DOHH2 (cell line): ENCODE data around the gene ICOS.

Experiments used
- EZH2phosphoT487 ChIP-seq: fragments of 200-600 bp; sonication (generic); IDR thresholded peaks from 2 replicates; pipeline ENCODE4 v1.6.1; 2017; ENCODE audit warnings: borderline replicate concordance, mild to moderate bottlenecking, antibody characterized with exemption, low read length, moderate library complexity, mixed read lengths
- TF ChIP-seq, protein P1 (sequence below): fragments of 200-600 bp; sonication (generic); IDR thresholded peaks from one replicate; pipeline ENCODE4 v1.5.1; 2014; ENCODE audit warnings: antibody characterized with exemption, mild to moderate bottlenecking, low read depth, low read length; ENCODE audit not compliant: poor library complexity, severe bottlenecking

DNA sequence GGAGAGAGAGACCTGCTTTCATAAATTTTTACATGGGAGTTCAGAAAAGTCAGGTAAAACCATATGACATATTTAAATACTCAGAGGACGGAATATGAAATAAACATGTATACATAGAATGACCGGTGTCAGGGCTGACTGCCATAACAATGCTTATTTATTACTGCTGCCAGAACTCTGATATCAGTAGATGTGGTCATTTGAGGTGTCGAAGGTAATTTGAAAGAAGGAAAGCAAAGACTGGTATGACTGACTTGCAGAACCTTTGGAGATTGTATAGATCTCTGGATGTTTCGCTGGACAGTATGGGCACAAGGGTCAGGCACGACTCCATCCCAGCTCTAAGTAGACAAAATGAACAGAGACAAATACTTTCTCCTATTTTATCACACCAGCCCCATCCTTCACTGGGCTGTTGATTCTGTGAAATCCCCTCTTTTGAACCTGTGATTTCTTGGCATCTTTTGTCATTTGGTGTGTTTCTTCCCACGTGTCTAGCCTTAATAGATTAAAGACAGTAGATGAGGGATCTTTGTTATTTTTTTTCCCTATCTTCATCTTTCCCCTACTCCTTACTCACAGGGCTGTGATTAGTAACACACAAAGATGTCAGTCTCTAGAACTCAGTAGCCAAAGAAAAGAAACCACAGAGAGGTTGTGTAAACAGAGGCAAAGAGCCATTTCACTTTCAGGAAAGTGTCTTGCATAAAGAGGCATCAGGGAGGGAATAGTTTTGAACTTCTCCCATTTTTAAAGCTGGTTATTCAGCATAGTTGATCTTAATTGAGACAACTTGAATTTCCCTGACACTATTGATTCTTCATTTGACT is 61.6 kb downstream of the ICOS start:
- TF ChIP-seq, protein P1, sequence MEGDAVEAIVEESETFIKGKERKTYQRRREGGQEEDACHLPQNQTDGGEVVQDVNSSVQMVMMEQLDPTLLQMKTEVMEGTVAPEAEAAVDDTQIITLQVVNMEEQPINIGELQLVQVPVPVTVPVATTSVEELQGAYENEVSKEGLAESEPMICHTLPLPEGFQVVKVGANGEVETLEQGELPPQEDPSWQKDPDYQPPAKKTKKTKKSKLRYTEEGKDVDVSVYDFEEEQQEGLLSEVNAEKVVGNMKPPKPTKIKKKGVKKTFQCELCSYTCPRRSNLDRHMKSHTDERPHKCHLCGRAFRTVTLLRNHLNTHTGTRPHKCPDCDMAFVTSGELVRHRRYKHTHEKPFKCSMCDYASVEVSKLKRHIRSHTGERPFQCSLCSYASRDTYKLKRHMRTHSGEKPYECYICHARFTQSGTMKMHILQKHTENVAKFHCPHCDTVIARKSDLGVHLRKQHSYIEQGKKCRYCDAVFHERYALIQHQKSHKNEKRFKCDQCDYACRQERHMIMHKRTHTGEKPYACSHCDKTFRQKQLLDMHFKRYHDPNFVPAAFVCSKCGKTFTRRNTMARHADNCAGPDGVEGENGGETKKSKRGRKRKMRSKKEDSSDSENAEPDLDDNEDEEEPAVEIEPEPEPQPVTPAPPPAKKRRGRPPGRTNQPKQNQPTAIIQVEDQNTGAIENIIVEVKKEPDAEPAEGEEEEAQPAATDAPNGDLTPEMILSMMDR = no peak
- no peak for TF ChIP-seq EZH2phosphoT487
